Suprapubic skin (tissue), 2 donors: ENCODE measurements around the gene MT1A.

Experiments
- EP300 ChIP-seq: sonication (generic); formaldehyde crosslinking; IDR thresholded peaks from one replicate; pipeline ENCODE4 v1.6.1; 2017; ENCODE audit warnings: antibody characterized with exemption
- POLR2A ChIP-seq, 2 donors: fragments of 450-650 bp; IDR thresholded peaks; one replicate each; pipeline ENCODE4 v1.6.1; 2017; ENCODE audit warnings: antibody characterized with exemption in 2 of 2, mild to moderate bottlenecking in 2 of 2, moderate library complexity in 2 of 2

DNA sequence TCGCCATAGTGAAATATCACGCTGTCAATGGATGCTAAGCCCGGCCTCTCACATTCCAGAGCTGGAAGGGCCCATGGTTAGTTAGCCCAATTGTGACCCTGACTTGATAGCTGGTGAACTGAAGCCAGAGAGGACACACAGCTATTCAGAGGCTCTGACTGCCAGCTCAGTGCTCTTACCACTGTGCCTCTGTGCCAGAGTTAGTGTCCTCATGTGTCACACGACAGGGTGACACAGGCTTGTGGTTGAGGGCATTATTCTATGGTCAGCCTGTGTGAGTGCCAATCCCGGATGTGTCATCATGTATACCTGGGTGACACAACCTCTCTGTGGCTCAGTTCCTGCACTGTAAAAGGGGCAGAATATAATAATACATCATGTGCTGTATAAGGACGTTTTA lies 41.4 kb downstream of the MT1A start:
- TF ChIP-seq EP300 = no peak
- TF ChIP-seq POLR2A (IDR thresholded peaks at IDR 0.05) = no peak
